ENCODE measurements around the gene ZNF750.

ZNF750 gene

DNA sequence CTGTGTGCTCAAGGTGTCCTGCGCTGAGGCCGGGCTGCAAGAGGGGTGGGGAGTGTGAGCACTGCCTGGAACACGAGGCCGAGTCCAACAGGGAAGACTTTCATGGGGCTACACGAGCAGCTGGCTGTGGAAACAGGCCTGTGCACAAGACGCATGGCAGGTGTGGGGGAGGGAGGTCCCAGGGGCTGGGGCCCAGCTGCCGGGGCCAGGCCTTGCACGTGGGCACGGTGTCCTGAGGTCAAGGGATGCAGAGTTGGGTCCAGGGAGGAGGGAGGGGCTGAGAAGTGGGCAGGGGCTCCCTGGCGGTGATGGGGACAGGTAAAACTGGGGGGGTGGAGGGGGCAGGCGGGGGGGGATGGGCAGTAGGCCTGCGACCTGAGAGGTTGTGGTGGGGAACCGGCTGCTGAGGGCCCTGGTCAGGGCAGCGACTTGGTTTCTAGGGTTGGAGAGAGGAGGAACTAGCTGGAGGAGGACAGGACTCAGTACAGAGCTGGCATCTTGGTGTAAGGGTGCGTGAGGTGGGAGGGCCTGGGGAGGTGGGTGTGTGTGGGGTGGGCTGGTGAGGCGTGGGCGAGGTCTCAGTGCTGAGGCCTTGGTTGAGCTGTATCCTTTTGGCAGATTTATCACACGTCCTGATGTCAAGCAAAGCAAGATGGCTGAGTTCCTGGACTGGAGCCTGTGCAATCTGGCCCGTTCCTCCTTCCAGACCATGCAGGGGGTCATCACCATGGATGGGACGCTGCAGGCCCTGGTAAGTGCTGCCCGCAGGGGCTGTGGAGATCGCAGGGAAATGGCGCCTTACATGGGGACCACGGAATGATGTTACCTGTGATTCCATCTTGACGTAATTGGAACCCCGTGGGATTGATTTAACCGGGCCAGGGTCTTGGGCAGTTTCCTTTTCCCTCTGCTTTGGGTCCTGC lies 58.6 kb downstream of the ZNF750 start:
- ChIA-PET CTCF (interaction anchor here (0.5 to 2.1 kb wide), 29 partner anchors 8 to 431 kb away, joined by 3 to 16 read pairs (median 4); no protein-coding TSS in a partner anchor), POLR2A (no interaction called here)
- no peaks in the 10 kb centered on the region for H3K9me3 ChIP-seq (ENCODE audit: control insufficient read depth, insufficient read depth, low read depth, low read length)
- H3K27ac ChIP-seq (ENCODE audit: extremely low read depth, low read depth, low read length), result no peak overlapping the region
- H3K4me1 ChIP-seq (ENCODE audit: control insufficient read depth, insufficient read depth, low read length), result no peaks in the 10 kb centered on the region
- TF ChIP-seq, protein P1, sequence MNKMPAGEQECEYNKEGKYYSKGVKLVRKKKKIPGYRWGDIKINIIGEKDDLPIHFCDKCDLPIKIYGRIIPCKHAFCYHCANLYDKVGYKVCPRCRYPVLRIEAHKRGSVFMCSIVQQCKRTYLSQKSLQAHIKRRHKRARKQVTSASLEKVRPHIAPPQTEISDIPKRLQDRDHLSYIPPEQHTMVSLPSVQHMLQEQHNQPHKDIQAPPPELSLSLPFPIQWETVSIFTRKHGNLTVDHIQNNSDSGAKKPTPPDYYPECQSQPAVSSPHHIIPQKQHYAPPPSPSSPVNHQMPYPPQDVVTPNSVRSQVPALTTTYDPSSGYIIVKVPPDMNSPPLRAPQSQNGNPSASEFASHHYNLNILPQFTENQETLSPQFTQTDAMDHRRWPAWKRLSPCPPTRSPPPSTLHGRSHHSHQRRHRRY (tag by site-specific recombination; IDR thresholded peaks at IDR 0.05), result no peak
- TF ChIP-seq ZFP37 (tag by site-specific recombination; IDR thresholded peaks at IDR 0.05) (0 out of 2 replicates have a peak, but pooled peaks have one; percentile 41), EGR2 (tag by site-specific recombination; IDR thresholded peaks at IDR 0.05; ENCODE audit: low read depth) (peak; percentile 86), SALL2 (tag by site-specific recombination; IDR thresholded peaks at IDR 0.05; ENCODE audit: borderline replicate concordance) (no peak), ZFHX2 (tag by site-specific recombination; conservative IDR thresholded peaks at IDR 0.05) (peak; percentile 70; the same call in 1 of the 2 replicates), ZNF394 (tag by site-specific recombination; IDR thresholded peaks at IDR 0.05; ENCODE audit: borderline replicate concordance) (no peak), GLIS1 (tag by site-specific recombination; IDR thresholded peaks at IDR 0.05) (peak; percentile 73), PRDM10 (tag by site-specific recombination; IDR thresholded peaks at IDR 0.05) (peak; percentile 86), GLIS2 (tag by site-specific recombination; IDR thresholded peaks at IDR 0.05) (peak; percentile 86), ZNF600 (tag by site-specific recombination; IDR thresholded peaks at IDR 0.05) (peak; percentile 79)
- TF ChIP-seq, protein P2, sequence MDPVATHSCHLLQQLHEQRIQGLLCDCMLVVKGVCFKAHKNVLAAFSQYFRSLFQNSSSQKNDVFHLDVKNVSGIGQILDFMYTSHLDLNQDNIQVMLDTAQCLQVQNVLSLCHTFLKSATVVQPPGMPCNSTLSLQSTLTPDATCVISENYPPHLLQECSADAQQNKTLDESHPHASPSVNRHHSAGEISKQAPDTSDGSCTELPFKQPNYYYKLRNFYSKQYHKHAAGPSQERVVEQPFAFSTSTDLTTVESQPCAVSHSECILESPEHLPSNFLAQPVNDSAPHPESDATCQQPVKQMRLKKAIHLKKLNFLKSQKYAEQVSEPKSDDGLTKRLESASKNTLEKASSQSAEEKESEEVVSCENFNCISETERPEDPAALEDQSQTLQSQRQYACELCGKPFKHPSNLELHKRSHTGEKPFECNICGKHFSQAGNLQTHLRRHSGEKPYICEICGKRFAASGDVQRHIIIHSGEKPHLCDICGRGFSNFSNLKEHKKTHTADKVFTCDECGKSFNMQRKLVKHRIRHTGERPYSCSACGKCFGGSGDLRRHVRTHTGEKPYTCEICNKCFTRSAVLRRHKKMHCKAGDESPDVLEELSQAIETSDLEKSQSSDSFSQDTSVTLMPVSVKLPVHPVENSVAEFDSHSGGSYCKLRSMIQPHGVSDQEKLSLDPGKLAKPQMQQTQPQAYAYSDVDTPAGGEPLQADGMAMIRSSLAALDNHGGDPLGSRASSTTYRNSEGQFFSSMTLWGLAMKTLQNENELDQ (tag by site-specific recombination; IDR thresholded peaks at IDR 0.05; ENCODE audit: low read depth), result no peak
- H3K36me3 ChIP-seq (ENCODE audit: control insufficient read depth in 2 of 2, insufficient read depth in 1 of 2, low read length in 2 of 2), result peaks cover 21 to 46% of the 10 kb centered on the region in 2 experiments; a peak in 2 of 3 replicates
- no peak overlapping the region for H3K4me3 ChIP-seq (ENCODE audit: low read depth, low read length)

DNA sequence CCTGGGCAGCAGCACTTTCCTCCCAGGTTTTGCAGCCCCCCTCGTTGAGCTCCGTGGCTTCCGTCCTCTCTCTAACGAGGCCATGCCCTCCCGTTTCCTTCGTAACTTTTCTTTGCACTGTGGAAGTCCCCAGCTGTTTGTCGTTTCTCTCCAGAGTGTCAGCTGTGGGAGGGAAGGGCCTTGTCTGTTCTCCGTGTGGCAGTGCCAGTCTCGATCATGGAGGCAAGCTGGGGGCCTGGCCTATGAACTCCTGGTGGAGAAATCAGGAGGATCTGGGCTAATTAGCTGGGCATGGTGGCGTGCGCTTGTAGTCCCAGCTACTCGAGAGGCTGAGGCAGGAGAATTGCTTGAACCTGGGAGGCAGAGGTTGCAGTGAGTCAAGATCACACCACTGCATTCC lies 59.6 kb downstream of the ZNF750 start:
- H3K4me3 ChIP-seq (ENCODE audit: low read depth, low read length), result no peak overlapping the region
- no peaks in the 10 kb centered on the region for H3K9me3 ChIP-seq (ENCODE audit: control insufficient read depth, insufficient read depth, low read depth, low read length)
- ChIA-PET POLR2A (interaction anchor here (0.6 to 0.7 kb wide), 2 partner anchors 13 to 401 kb away, joined by 3 to 7 read pairs; no protein-coding TSS in a partner anchor), CTCF (interaction anchor here (0.6 to 2.1 kb wide), 8 partner anchors 17 to 351 kb away, joined by 3 to 16 read pairs (median 5); no protein-coding TSS in a partner anchor)
- H3K4me1 ChIP-seq (ENCODE audit: control insufficient read depth, insufficient read depth, low read length), result no peaks in the 10 kb centered on the region
- no peak overlapping the region for H3K27ac ChIP-seq (ENCODE audit: extremely low read depth, low read depth, low read length)
- H3K36me3 ChIP-seq (ENCODE audit: control insufficient read depth in 2 of 2, insufficient read depth in 1 of 2, low read length in 2 of 2), result peaks cover 21 to 48% of the 10 kb centered on the region in 2 experiments; a peak in 2 of 3 replicates
- TF ChIP-seq ZNF580 (tag by site-specific recombination; IDR thresholded peaks at IDR 0.05) (no peak), HIC1 (tag by site-specific recombination; IDR thresholded peaks at IDR 0.05) (no peak), ZNF311 (tag by site-specific recombination; IDR thresholded peaks at IDR 0.05; ENCODE audit: borderline replicate concordance) (no peak), AEBP2 (tag by site-specific recombination; IDR thresholded peaks at IDR 0.05; ENCODE audit: borderline replicate concordance) (no peak), ZNF785 (tag by site-specific recombination; IDR thresholded peaks at IDR 0.05) (no peak)

Measured in HEK293 (cell line).